ENCODE measurements around the gene JSRP1. TPM values are rescaled to one million over a fixed set of nuclear protein-coding genes. Genes with fewer than 3 reads are reported as not detected.

The JSRP1 gene
- total RNA-seq, 1 donor from 2014 or later: not detected

DNA sequence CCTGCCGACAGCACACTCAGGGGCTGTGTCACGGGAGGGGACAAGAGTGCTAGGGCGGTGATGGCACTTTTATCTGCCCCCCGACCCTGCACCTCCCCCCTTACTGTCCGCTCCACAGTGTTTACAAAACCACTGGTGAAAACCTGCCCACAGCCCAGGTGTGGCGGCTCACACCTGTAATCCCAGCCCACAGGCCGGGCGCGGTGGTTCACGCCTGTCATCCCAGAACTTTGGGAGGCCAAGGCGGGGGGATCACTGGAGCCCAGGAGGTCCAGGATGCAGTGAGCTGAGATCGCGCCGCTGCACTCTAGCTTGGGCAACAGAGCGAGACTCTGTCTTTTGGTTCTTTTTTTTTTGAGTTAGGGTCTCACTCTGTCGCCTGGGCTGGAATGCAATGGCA lies 39.9 kb upstream of the JSRP1 start:
- no peak for DNase-seq (ENCODE audit: low read depth)
- no peak for FAIRE-seq

DNA sequence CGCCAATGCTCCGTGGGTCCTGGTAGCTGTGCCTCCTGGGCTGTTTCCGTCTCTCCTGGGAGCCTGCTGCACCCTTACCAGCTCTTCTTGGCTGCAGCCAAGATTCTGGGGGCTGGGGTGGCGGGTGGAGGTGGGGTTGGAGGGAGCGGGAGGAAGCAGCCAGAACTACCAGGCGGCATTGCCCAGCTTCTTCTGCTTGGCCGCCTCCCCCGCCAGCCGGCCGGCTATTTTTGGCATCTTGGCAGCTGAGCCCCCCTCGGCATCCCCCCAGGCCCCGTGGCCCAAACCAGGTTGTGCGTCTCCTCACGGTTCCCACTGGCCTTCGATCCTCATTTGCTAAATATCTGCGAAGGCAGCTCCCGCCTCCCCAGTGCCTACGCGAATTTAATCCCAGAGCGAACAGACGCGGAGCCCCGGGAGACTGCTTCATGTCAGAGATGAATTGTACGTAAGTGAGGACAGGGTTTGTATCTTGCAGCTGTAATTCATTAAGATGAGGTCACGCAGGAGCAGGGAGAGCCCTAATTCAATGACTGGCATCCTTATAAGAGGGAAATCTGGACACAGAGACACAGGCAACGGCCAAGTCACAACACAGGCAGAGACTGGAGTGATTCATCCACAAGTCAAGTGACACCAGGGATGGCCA lies 38.6 kb upstream of the JSRP1 start:
- TF ChIP-seq, protein P1, sequence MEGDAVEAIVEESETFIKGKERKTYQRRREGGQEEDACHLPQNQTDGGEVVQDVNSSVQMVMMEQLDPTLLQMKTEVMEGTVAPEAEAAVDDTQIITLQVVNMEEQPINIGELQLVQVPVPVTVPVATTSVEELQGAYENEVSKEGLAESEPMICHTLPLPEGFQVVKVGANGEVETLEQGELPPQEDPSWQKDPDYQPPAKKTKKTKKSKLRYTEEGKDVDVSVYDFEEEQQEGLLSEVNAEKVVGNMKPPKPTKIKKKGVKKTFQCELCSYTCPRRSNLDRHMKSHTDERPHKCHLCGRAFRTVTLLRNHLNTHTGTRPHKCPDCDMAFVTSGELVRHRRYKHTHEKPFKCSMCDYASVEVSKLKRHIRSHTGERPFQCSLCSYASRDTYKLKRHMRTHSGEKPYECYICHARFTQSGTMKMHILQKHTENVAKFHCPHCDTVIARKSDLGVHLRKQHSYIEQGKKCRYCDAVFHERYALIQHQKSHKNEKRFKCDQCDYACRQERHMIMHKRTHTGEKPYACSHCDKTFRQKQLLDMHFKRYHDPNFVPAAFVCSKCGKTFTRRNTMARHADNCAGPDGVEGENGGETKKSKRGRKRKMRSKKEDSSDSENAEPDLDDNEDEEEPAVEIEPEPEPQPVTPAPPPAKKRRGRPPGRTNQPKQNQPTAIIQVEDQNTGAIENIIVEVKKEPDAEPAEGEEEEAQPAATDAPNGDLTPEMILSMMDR (IDR thresholded peaks at IDR 0.05; ENCODE audit: insufficient read depth, low read length, severe bottlenecking): no peak
- H3K27me3 ChIP-seq (ENCODE audit: control insufficient read depth, insufficient read depth, low read length): peaks cover 30% of the 10 kb centered on the region
- FAIRE-seq: no peak
- no peak overlapping the region for H3K4me3 ChIP-seq (ENCODE audit: low read depth, low read length)
- H3K36me3 ChIP-seq (ENCODE audit: control insufficient read depth, insufficient read depth, low read length): no peaks in the 10 kb centered on the region
- DNase-seq (ENCODE audit: low read depth): no peak

More for the DNA sequence above, 39.9 kb upstream of the JSRP1 start:
- TF ChIP-seq, protein P1 (IDR thresholded peaks at IDR 0.05; ENCODE audit: insufficient read depth, low read length, severe bottlenecking): no peak
- Histone ChIP-seq H3K4me3 (ENCODE audit: low read depth, low read length) (no peak overlapping the region), H3K36me3 (ENCODE audit: control insufficient read depth, insufficient read depth, low read length) (no peaks in the 10 kb centered on the region), H3K27me3 (ENCODE audit: control insufficient read depth, insufficient read depth, low read length) (peaks cover 19% of the 10 kb centered on the region)

DNA sequence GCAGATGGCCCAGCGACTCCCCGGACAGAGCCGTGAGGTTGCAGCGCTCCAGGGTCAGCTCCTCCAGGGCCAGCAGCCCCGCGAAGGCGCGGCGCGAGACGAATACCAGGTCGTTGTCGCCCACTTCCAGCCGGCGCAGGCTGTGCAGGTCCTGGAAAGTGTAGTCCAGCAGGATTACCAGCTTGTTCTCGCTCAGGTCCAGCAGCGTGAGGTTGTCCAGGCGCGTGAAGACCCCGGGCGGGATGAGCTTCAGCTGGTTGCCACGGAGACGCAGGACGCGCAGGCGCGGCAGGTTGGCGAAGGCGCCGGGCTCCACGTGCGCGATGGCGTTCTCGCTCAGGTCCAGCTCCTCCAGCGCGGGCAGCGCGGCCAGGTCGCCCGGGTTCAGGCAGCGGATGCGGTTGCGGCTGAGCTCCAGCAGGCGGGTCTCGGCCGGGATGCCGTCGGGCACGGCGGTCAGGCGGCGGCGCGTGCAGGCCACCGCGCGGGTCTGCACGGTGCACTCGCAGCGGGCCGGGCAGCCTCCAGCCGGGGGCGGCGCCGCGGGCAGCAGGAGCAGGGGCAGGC lies 35.1 kb upstream of the JSRP1 start:
- H3K36me3 ChIP-seq (ENCODE audit: control insufficient read depth, insufficient read depth, low read length): no peaks in the 10 kb centered on the region
- no peak for FAIRE-seq
- DNase-seq (ENCODE audit: low read depth): no peak
- TF ChIP-seq, protein P1 (IDR thresholded peaks at IDR 0.05; ENCODE audit: insufficient read depth, low read length, severe bottlenecking): no peak
- H3K27me3 ChIP-seq (ENCODE audit: control insufficient read depth, insufficient read depth, low read length): peaks cover 51% of the 10 kb centered on the region
- no peak overlapping the region for H3K4me3 ChIP-seq (ENCODE audit: low read depth, low read length)

DNA sequence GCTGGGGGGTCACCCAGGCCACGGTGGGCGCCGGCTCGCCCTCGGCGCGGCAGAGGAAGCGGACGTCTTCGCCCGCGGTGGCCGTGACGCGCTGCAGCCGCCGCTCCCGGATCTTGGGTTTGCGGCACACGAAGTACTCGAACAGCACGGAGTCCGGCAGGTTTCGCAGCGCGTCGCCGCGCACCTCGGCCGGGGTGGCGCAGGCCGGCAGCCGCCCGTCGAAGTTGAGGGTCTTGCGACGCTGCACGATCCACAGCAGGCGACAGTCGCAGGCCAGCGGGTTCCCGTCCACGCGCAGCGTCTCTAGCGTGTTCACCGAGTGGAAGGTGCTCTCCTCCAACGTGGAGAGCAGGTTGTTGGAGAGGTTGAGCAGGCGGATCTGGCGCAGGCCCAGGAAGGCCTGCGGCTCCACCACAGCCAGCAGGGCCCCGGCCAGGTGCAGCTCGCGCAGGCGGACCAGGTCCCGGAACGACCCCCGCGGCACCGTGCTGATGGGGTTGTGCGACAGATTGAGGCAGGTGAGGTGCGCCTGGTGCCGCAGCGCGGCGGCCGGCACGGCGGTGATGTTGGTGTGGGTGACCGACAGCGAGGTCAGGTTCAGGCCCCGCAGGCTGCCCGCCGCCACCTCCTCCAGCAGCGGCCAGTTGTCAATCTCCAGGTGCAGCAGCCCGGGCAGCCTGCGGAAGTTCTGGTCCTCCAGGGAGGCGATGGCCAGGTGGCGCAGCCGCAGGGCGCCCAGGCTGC lies 34.4 kb upstream of the JSRP1 start:
- TF ChIP-seq, protein P1 (IDR thresholded peaks at IDR 0.05; ENCODE audit: insufficient read depth, low read length, severe bottlenecking): no peak
- peaks cover 49% of the 10 kb centered on the region for H3K27me3 ChIP-seq (ENCODE audit: control insufficient read depth, insufficient read depth, low read length)
- no peak overlapping the region for H3K4me3 ChIP-seq (ENCODE audit: low read depth, low read length)
- no peak for DNase-seq (ENCODE audit: low read depth)
- no peak for FAIRE-seq
- H3K36me3 ChIP-seq (ENCODE audit: control insufficient read depth, insufficient read depth, low read length): no peaks in the 10 kb centered on the region

DNA sequence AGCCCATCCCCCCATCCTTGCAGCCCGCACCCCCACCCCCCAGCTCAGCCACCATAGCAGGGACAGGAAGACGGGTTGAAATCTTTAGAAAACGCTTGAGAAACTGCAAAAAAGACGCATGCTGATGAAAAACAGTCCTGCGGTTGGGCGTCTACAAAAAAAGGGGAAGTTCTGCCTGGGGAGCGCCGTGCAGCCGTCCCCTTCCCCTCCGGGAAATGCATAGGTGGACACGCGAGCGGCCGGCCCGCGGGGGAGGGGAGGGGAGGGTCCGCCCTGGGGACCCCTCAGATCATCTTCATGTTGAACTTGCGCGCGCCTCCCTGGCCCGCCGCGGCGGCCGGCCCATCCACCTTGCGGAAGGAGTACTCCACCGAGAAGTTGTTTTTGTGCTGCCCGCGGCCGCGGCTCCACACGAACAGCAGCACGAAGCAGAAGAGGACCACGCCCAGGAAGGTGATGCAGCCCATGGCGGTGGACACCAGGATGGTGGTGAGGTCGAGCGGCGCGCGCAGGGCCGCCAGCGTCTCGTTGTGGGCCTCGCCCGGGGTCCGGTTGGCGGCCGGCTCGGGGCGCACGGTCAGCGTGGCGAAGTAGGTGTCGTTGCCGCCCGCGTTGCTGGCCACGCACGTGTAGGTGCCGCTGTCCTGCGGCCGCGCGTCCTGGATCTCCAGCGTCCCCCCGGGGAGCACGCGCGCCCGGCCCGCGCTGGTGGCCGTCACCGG lies 33.7 kb upstream of the JSRP1 start:
- Histone ChIP-seq H3K27me3 (ENCODE audit: control insufficient read depth, insufficient read depth, low read length) (peaks cover 48% of the 10 kb centered on the region), H3K4me3 (ENCODE audit: low read depth, low read length) (no peak overlapping the region), H3K36me3 (ENCODE audit: control insufficient read depth, insufficient read depth, low read length) (no peaks in the 10 kb centered on the region)
- TF ChIP-seq, protein P1 (IDR thresholded peaks at IDR 0.05; ENCODE audit: insufficient read depth, low read length, severe bottlenecking): no peak
- DNase-seq (ENCODE audit: low read depth) (no peak), FAIRE-seq (no peak)

Data from bronchial epithelial cell (primary cell).